Breast epithelium (tissue), 4 donors: ENCODE data around the gene ZNF383. TPM values are rescaled to one million over a fixed set of nuclear protein-coding genes. Genes with fewer than 3 reads are reported as not detected.

Experiments
- DNase-seq, 2 donors: peaks; one replicate each; pipeline ENCODE4 v3.0.0-alpha.2; 2019; ENCODE audit warnings: low spot score in 2 of 2
- H3K27ac ChIP-seq, 2 donors: fragments of 200-600 bp; sonication (generic) in 1 of 2; one replicate each; pipeline ENCODE4 v1.5.1; 2016 to 2019; ENCODE audit warnings: mild to moderate bottlenecking in 1 of 2
- H3K27me3 ChIP-seq, 2 donors: fragments of 200-600 bp; sonication (generic) in 1 of 2; one replicate each; pipeline versions ENCODE4 v1.5.1 to v1.6.0; 2017 to 2019; ENCODE audit warnings: control low read depth in 1 of 2, mild to moderate bottlenecking in 1 of 2
- H3K36me3 ChIP-seq: fragments of 200-600 bp; one replicate; pipeline ENCODE4 v1.5.1; 2019
- H3K4me1 ChIP-seq, 2 donors: fragments of 200-600 bp; sonication (generic); one replicate each; pipeline ENCODE4 v1.5.1; 2016 to 2019; ENCODE audit warnings: control low read depth in 1 of 2
- H3K4me3 ChIP-seq, 3 donors: fragments of 200-600 bp; sonication (generic); 1 replicate in 2 of 3; 2 replicates in 1 of 3; pipeline ENCODE4 v1.5.1; 2016 to 2019; ENCODE audit warnings: mild to moderate bottlenecking in 3 of 3, moderate library complexity in 2 of 3
- H3K9me3 ChIP-seq, 2 donors: fragments of 200-600 bp; sonication (generic) in 1 of 2; one replicate each; pipeline ENCODE4 v1.5.1; 2016 to 2019; ENCODE audit warnings: control low read depth in 1 of 2
- POLR2A ChIP-seq: fragments of 450-650 bp; IDR thresholded peaks from one replicate; pipeline ENCODE4 v1.6.1; 2016; ENCODE audit warnings: antibody characterized with exemption, mild to moderate bottlenecking, moderate library complexity
- POLR2AphosphoS5 ChIP-seq, 3 donors: sonication (generic); formaldehyde crosslinking; IDR thresholded peaks; one replicate each; pipeline ENCODE4 v1.6.1; 2017; ENCODE audit warnings: antibody characterized with exemption in 3 of 3
- intact Hi-C: fragments of 100-400 bp; cut with DNase I; formaldehyde crosslinking; loops from one replicate; pipeline ENCODE4 v1.15.1; 2023; ENCODE audit warnings: low total_unique reads
- total RNA-seq, 3 donors: library from RNA; depleted of rRNA; stranded (reverse); fragments of >200 nt; gene quantifications; one replicate each; pipeline ENCODE4 v1.1.0, GENCODE V29; 2016
- TF ChIP-seq, protein P1 (sequence below), 3 donors: fragments of 450-650 bp; IDR thresholded peaks; one replicate each; pipeline ENCODE4 v1.5.1; 2016 to 2017; ENCODE audit warnings: antibody characterized with exemption in 3 of 3, mild to moderate bottlenecking in 3 of 3, moderate library complexity in 3 of 3

The ZNF383 gene
- total RNA-seq, 3 donors from 2014 or later = 7.2 to 15.8 (median 10.5) TPM

DNA sequence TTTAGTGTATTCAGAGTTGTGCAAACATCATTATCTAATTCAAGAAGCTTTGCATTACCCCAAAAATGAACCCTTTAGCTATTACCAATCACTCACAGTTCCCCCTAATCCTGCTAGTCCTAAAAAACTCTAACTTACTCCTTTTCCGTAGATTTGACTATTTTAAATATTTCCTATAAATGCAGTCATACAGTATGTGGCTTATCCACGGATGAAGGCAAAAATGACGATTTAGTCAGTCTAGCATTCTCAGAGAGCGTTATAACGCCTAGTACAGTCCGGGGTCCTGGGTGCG is 587 bp upstream of the ZNF383 start:
- H3K4me3 ChIP-seq = peak overlapping the region; percentile 66 to 96 (median 84)
- DNase-seq = no peak
- peaks cover 4 to 5% of the 10 kb centered on the region in 2 donors for H3K9me3 ChIP-seq
- TF ChIP-seq, protein P1, sequence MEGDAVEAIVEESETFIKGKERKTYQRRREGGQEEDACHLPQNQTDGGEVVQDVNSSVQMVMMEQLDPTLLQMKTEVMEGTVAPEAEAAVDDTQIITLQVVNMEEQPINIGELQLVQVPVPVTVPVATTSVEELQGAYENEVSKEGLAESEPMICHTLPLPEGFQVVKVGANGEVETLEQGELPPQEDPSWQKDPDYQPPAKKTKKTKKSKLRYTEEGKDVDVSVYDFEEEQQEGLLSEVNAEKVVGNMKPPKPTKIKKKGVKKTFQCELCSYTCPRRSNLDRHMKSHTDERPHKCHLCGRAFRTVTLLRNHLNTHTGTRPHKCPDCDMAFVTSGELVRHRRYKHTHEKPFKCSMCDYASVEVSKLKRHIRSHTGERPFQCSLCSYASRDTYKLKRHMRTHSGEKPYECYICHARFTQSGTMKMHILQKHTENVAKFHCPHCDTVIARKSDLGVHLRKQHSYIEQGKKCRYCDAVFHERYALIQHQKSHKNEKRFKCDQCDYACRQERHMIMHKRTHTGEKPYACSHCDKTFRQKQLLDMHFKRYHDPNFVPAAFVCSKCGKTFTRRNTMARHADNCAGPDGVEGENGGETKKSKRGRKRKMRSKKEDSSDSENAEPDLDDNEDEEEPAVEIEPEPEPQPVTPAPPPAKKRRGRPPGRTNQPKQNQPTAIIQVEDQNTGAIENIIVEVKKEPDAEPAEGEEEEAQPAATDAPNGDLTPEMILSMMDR (IDR thresholded peaks at IDR 0.05) = no peak
- TF ChIP-seq POLR2AphosphoS5 (IDR thresholded peaks at IDR 0.05) = no peak
- no peak for TF ChIP-seq POLR2A
- H3K4me1 ChIP-seq = peaks cover 0 to 4% of the 10 kb centered on the region in 2 donors
- H3K27me3 ChIP-seq = no peaks in the 10 kb centered on the region
- intact Hi-C loops = no loop called here
- H3K27ac ChIP-seq = peak overlapping the region; percentile 85 to 93
- H3K36me3 ChIP-seq = no peaks in the 10 kb centered on the region

DNA sequence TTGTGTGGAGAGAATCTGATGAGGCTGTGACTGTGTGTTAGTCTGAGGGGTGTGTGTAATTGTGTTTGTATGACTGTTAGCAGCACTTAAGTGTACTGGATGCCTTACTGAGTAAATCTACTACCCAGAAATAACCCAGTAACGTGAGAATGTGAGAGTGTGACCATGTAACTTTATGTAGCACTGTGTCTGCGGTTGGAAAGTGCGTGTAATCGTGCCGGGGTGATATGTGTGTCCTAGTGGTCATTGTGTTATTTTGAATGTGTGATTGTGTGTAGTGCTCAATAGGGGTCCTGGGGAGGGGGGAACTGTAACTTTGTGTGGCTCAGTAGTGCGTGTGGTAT is 550 bp downstream of the ZNF383 start:
- Histone ChIP-seq H3K36me3 (no peaks in the 10 kb centered on the region), H3K4me1 (peaks cover 0 to 4% of the 10 kb centered on the region in 2 donors), H3K9me3 (peaks cover 8 to 17% of the 10 kb centered on the region in 2 donors), H3K27me3 (no peaks in the 10 kb centered on the region), H3K27ac (peak overlapping the region; percentile 85 to 93), H3K4me3 (peak overlapping the region; percentile 66 to 96 (median 84))
- no peak for TF ChIP-seq POLR2A
- intact Hi-C loops = no loop called here
- no peak for DNase-seq

DNA sequence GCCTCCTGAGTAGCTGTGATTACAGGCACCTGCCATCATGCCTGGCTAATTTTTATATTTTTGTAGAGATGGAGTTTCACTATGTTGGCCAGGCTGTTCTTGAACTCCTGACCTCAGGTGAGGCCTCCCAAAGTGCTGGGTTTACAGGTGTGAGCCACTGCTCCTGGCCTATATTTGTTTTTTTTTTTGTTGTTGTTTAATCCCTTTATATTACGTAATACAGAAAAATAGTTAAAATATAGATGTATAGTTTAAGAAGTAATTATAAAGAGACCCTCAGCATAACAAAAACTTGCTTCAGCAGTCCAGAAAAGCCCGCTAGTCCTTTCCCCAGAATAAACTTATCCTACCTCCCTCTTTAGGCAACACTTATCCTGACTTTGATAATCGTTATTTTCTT is 2.4 kb downstream of the ZNF383 start:
- peaks cover 0 to 4% of the 10 kb centered on the region in 2 donors for H3K4me1 ChIP-seq
- no peaks in the 10 kb centered on the region for H3K36me3 ChIP-seq
- H3K4me3 ChIP-seq = no peak overlapping the region
- no peaks in the 10 kb centered on the region for H3K27me3 ChIP-seq
- DNase-seq = no peak
- H3K9me3 ChIP-seq = peaks cover 20 to 28% of the 10 kb centered on the region in 2 donors
- H3K27ac ChIP-seq = no peak overlapping the region
- intact Hi-C loops = no loop called here
- TF ChIP-seq, protein P1 (IDR thresholded peaks at IDR 0.05) = no peak
- TF ChIP-seq POLR2A (no peak), POLR2AphosphoS5 (IDR thresholded peaks at IDR 0.05) (no peak)

DNA sequence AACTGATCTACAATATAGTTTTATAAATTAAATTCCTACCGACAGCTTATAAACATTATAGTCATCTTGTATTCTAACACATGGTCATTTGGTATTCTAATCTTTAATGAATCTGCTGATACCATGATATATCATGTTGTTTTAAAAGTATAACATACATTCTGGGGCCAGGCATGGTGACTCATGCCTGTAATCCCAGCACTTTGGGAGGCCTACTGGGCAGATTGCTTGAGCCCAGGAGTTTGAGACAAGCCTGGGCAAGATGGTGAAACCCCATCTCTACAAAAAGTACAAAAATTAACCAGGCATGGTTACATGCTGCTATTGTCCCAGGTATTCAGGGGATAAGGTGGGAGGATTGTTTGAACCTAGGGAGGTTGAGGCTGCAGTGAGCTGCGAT is 3.1 kb downstream of the ZNF383 start:
- peaks cover 26 to 35% of the 10 kb centered on the region in 2 donors for H3K9me3 ChIP-seq
- TF ChIP-seq, protein P1 (IDR thresholded peaks at IDR 0.05) = no peak
- peaks cover 1% of the 10 kb centered on the region for H3K36me3 ChIP-seq
- H3K27ac ChIP-seq = no peak overlapping the region
- intact Hi-C loops = no loop called here
- H3K4me1 ChIP-seq = peaks cover 0 to 4% of the 10 kb centered on the region in 2 donors
- no peaks in the 10 kb centered on the region for H3K27me3 ChIP-seq
- no peak for DNase-seq
- no peak overlapping the region for H3K4me3 ChIP-seq

DNA sequence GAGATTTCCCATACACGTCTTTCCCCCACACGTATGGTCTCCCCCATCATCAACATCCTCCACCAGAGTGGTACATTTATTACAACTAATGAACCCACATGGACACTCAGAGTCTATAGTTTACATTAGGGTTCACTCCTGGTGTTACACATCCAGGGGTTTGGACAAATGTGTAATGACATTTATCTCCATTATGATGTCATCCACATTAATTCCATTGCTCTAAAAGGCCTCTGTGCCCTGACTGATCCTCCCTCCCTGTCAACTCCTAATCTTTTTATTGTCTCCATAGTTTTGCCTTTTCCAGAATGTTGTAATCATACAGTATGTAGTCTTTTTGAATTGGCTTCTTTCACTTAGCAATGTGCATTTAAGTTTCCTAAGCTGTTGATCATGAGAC is 8.2 kb downstream of the ZNF383 start:
- intact Hi-C loops = no loop called here
- peaks cover 50 to 74% of the 10 kb centered on the region in 2 donors for H3K9me3 ChIP-seq
- TF ChIP-seq POLR2AphosphoS5 (IDR thresholded peaks at IDR 0.05) = no peak
- TF ChIP-seq POLR2A = no peak
- TF ChIP-seq, protein P1 (IDR thresholded peaks at IDR 0.05) = no peak
- H3K4me3 ChIP-seq = no peak overlapping the region
- no peak overlapping the region for H3K27ac ChIP-seq
- DNase-seq = no peak
- H3K27me3 ChIP-seq = no peaks in the 10 kb centered on the region
- no peaks in the 10 kb centered on the region for H3K4me1 ChIP-seq
- H3K36me3 ChIP-seq = peaks cover 20% of the 10 kb centered on the region

DNA sequence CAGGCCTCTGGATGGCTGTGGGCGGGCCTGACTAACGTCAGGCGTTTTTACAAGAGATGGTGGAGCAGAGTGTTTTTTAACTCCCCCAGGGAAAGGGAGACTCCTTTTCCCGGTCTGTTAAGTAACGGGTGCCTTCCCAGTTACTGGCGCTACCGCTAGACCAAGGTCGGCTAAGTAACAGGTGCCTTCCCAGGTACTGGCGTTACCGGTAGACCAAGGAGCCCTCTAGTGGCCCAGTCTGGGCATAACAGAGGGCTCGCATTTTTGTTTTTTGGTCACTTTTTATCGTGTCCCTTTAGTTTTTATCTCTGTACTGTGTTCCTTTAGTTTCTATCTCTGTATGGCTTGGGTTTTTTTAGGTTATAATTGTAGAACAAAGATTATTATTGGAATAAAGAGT is 10.0 kb downstream of the ZNF383 start:
- Histone ChIP-seq H3K4me3 (no peak overlapping the region), H3K27ac (no peak overlapping the region), H3K4me1 (no peaks in the 10 kb centered on the region), H3K9me3 (peaks cover 52 to 80% of the 10 kb centered on the region in 2 donors), H3K36me3 (peaks cover 26% of the 10 kb centered on the region), H3K27me3 (no peaks in the 10 kb centered on the region)
- peak in 1 of 2 donors; percentile 56 for DNase-seq
- intact Hi-C loops = no loop called here
- TF ChIP-seq, protein P1 (IDR thresholded peaks at IDR 0.05) = peak in 2 of 3 donors; percentile 43 to 60
- TF ChIP-seq POLR2A = no peak
- TF ChIP-seq POLR2AphosphoS5 (IDR thresholded peaks at IDR 0.05) = no peak
